HCT116 (cell line): ENCODE results near the gene HGF. TPM values are rescaled to one million over a fixed set of nuclear protein-coding genes. Genes with fewer than 3 reads are reported as not detected.

Source experiments
- ATAC-seq: fragments of 200-7000 bp; cut with Tn5 transposase; 2 replicates; pipeline ENCODE4 v1.9.1; 2020; ENCODE audit warnings: mild to moderate bottlenecking, moderate library complexity
- BruUV-seq: library from RNA; stranded (reverse); fragments of 400-500 nt; replicated peaks from 2 replicates; lab custom pipeline; 2021; lab: Mats Ljungman, UMichigan
- CTCF ChIA-PET: fragments of 300-600 bp; sonication (Branson Sonifier 250); formaldehyde crosslinking; loops from one replicate; lab custom pipeline; 2021; ENCODE audit warnings: antibody characterized with exemption; lab: Charles Lee
- POLR2A ChIA-PET: fragments of 300-600, 350-600 bp; sonication (Branson Sonifier 250); formaldehyde crosslinking; loops from one replicate; lab custom pipeline; 2021; ENCODE audit warnings: antibody characterized with exemption; lab: Charles Lee
- RAD21 ChIA-PET, 2 experiments: fragments of 300-600 bp; sonication (Branson Sonifier 250); formaldehyde crosslinking; loops; one replicate each; lab custom pipeline; 2023; ENCODE audit warnings: low total read pairs in 2 of 2; ENCODE audit not compliant: uncharacterized antibody in 2 of 2, unreplicated experiment in 2 of 2, low non-redundant PET in 1 of 2; lab: Charles Lee
- DNase-seq: peaks from one replicate; pipeline ENCODE4 v3.0.0-alpha.2; 2010; ENCODE audit warnings: low read depth, low spot score
- H2AFZ ChIP-seq: fragments of 200-600 bp; shearing (Covaris generic), sonication (generic); 2 replicates; pipeline ENCODE4 v1.6.1; 2017; ENCODE audit warnings: low read depth, mixed run types, mixed read lengths, antibody characterized with exemption, low read length; ENCODE audit not compliant: poor library complexity, severe bottlenecking
- H3K27ac ChIP-seq: 2 replicates; pipeline ENCODE4 v1.5.1; 2012; ENCODE audit warnings: low read depth, low read length
- H3K27me3 ChIP-seq: fragments of 200-600 bp; sonication (generic); 2 replicates; pipeline ENCODE4 v1.6.1; 2016; ENCODE audit warnings: mixed run types, low read length, mixed read lengths; ENCODE audit not compliant: insufficient read depth
- H3K36me3 ChIP-seq, 2 experiments: fragments of 200-500 bp in 1 of 2; fragments of 200-600 bp in 1 of 2; sonication (Bioruptor generic) in 1 of 2; sonication (generic) in 1 of 2; 2 replicates each; pipeline versions ENCODE4 v1.5.1 to v1.6.1; 2014 to 2016; ENCODE audit warnings: low read length in 2 of 2, inconsistent platforms in 1 of 2, mixed read lengths in 1 of 2, mixed run types in 1 of 2; ENCODE audit not compliant: insufficient read depth in 2 of 2, control insufficient read depth in 1 of 2
- H3K4me1 ChIP-seq, 2 experiments: fragments of 200-600 bp in 1 of 2; sonication (generic) in 1 of 2; 2 replicates each; pipeline versions ENCODE4 v1.5.1 to v1.6.1; 2012 to 2017; ENCODE audit warnings: low read length in 2 of 2, inconsistent platforms in 1 of 2, mild to moderate bottlenecking in 1 of 2, mixed read lengths in 1 of 2, mixed run types in 1 of 2, moderate library complexity in 1 of 2; ENCODE audit not compliant: insufficient read depth in 2 of 2, control insufficient read depth in 1 of 2
- H3K4me2 ChIP-seq: fragments of 200-600 bp; sonication (generic); 2 replicates; pipeline ENCODE4 v1.6.1; 2017; ENCODE audit warnings: mixed run types, low read length, mixed read lengths
- H3K4me3 ChIP-seq, 2 experiments: fragments of 200-600 bp in 1 of 2; sonication (generic) in 1 of 2; replicated peaks in 1 of 2; 2 replicates each; pipeline ENCODE4 v1.5.1; 2011 to 2016; ENCODE audit warnings: low read length in 2 of 2, control low read depth in 1 of 2, low read depth in 1 of 2, mild to moderate bottlenecking in 1 of 2, mixed read lengths in 1 of 2, mixed run types in 1 of 2
- H3K79me2 ChIP-seq: fragments of 200-600 bp; sonication (generic); 2 replicates; pipeline ENCODE4 v1.6.1; 2017; ENCODE audit warnings: mild to moderate bottlenecking, mixed run types, low read length, moderate library complexity, mixed read lengths; ENCODE audit not compliant: insufficient read depth
- H3K9ac ChIP-seq: fragments of 200-600 bp; sonication (generic); 2 replicates; pipeline ENCODE4 v1.6.1; 2016; ENCODE audit warnings: low read length, mixed read lengths
- H3K9me2 ChIP-seq: fragments of 200-600 bp; sonication (generic), shearing (Covaris generic); 2 replicates; pipeline ENCODE4 v1.6.1; 2017; ENCODE audit warnings: mixed run types, mild to moderate bottlenecking, moderate library complexity; ENCODE audit not compliant: insufficient read depth
- H3K9me3 ChIP-seq, 2 experiments: fragments of 200-500 bp in 1 of 2; fragments of 200-600 bp in 1 of 2; sonication (Bioruptor generic) in 1 of 2; sonication (generic) in 1 of 2; 2 replicates each; pipeline ENCODE4 v1.6.1; 2014 to 2017; ENCODE audit warnings: low read length in 2 of 2, mixed read lengths in 2 of 2, inconsistent platforms in 1 of 2, low read depth in 1 of 2, mild to moderate bottlenecking in 1 of 2, mixed run types in 1 of 2, moderate library complexity in 1 of 2; ENCODE audit not compliant: control insufficient read depth in 1 of 2, insufficient read depth in 1 of 2
- H4K20me1 ChIP-seq: fragments of 200-600 bp; sonication (generic), shearing (Covaris generic); 2 replicates; pipeline ENCODE4 v1.6.1; 2017; ENCODE audit warnings: mixed run types, mild to moderate bottlenecking, moderate library complexity; ENCODE audit not compliant: insufficient read depth
- CBX3 ChIP-seq: IDR thresholded peaks from 2 replicates; pipeline ENCODE4 v1.6.1; 2012; ENCODE audit warnings: low read depth
- EGR1 ChIP-seq: IDR thresholded peaks from 2 replicates; pipeline ENCODE4 v1.6.1; 2012; ENCODE audit warnings: low read depth
- ELF1 ChIP-seq: IDR thresholded peaks from 2 replicates; pipeline ENCODE4 v1.6.1; 2012; ENCODE audit warnings: low read depth, borderline replicate concordance
- EZH2 ChIP-seq: fragments of 200-600 bp; sonication (generic); IDR thresholded peaks from 2 replicates; pipeline ENCODE4 v1.6.1; 2017; ENCODE audit warnings: antibody characterized with exemption, mixed run types
- FOSL1 ChIP-seq: IDR thresholded peaks from 2 replicates; pipeline ENCODE4 v1.6.1; 2012; ENCODE audit warnings: low read depth
- JUND ChIP-seq: IDR thresholded peaks from 2 replicates; pipeline ENCODE4 v1.6.1; 2012
- RAD21 ChIP-seq: IDR thresholded peaks from 2 replicates; pipeline ENCODE4 v1.6.1; 2012; ENCODE audit warnings: low read depth, mild to moderate bottlenecking
- SIN3A ChIP-seq: IDR thresholded peaks from 2 replicates; pipeline ENCODE4 v1.6.1; 2012; ENCODE audit warnings: low read depth
- SRF ChIP-seq: IDR thresholded peaks from 2 replicates; pipeline ENCODE4 v1.6.1; 2012; ENCODE audit warnings: low read depth
- TCF7L2 ChIP-seq: IDR thresholded peaks from 2 replicates; pipeline ENCODE4 v1.7.0; 2011; ENCODE audit warnings: borderline replicate concordance, inconsistent platforms; ENCODE audit not compliant: insufficient read depth, insufficient read length; ENCODE audit errors: extremely low read depth
- YY1 ChIP-seq: IDR thresholded peaks from 2 replicates; pipeline ENCODE4 v1.6.1; 2011; ENCODE audit warnings: low read length, low read depth, moderate library complexity, mild to moderate bottlenecking; ENCODE audit not compliant: insufficient replicate concordance; ENCODE audit errors: extremely low read depth
- ZFX ChIP-seq: fragments of 450-650 bp; IDR thresholded peaks from 2 replicates; pipeline ENCODE4 v1.6.1; 2017
- ZNF274 ChIP-seq: fragments of 200-500 bp; sonication (Bioruptor generic); IDR thresholded peaks from 2 replicates; pipeline ENCODE4 v1.6.1; 2014; ENCODE audit warnings: mild to moderate bottlenecking, low read depth, low read length, inconsistent platforms
- intact Hi-C: fragments of 100-400 bp; cut with micrococcal nuclease; formaldehyde crosslinking; loops from 2 replicates; pipeline ENCODE4 v1.10.0; 2022
- total RNA-seq: library from RNA; stranded (reverse); gene quantifications from one replicate; pipeline ENCODE4 v1.2.1, GENCODE V29; 2021; ENCODE audit not compliant: unreplicated experiment
- TF ChIP-seq, protein P1 (sequence below): IDR thresholded peaks from 2 replicates; pipeline ENCODE4 v1.6.1; 2011; ENCODE audit warnings: mild to moderate bottlenecking, low read length, moderate library complexity; ENCODE audit not compliant: insufficient replicate concordance; ENCODE audit errors: extremely low read depth
- TF ChIP-seq, protein P2 (sequence below): IDR thresholded peaks from 2 replicates; pipeline ENCODE4 v1.6.1; 2012; ENCODE audit warnings: low read depth
- TF ChIP-seq, protein P3 (sequence below), 3 experiments: fragments of 200-600 bp in 1 of 3; sonication (generic) in 1 of 3; IDR thresholded peaks in 2 of 3; conservative IDR thresholded peaks in 1 of 3; 2 replicates each; pipeline ENCODE4 v1.5.1; 2012 to 2017; ENCODE audit warnings: low read depth in 2 of 3, low read length in 2 of 3, antibody characterized with exemption in 1 of 3, borderline replicate concordance in 1 of 3, control low read depth in 1 of 3, mild to moderate bottlenecking in 1 of 3, mixed read lengths in 1 of 3, mixed run types in 1 of 3, moderate library complexity in 1 of 3; ENCODE audit not compliant: insufficient read depth in 1 of 3

Gene HGF
- total RNA-seq, 1 experiment from 2014 or later = 0.15 TPM

DNA sequence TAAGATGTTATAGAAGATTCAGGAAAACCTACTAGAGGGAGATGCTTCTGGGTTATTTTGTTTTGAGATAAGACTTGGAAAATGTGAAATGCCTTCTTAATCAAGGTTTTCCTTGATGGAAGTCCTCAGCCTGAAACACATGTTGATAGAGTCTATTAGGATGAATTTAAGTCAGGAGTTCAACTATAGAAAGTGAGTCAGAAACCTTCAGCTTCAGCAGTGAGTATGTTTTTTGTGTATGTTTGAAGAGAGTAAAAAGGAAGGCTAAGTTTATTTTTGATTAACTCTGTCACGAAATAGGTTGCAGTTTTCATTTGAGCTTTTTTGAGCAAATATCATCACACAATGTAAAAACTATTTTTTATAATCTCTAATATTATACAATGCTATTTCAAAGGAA, 114.6 kb downstream of the HGF start (continued):
- TF ChIP-seq ELF1 = no peak
- TF ChIP-seq, protein P1, sequence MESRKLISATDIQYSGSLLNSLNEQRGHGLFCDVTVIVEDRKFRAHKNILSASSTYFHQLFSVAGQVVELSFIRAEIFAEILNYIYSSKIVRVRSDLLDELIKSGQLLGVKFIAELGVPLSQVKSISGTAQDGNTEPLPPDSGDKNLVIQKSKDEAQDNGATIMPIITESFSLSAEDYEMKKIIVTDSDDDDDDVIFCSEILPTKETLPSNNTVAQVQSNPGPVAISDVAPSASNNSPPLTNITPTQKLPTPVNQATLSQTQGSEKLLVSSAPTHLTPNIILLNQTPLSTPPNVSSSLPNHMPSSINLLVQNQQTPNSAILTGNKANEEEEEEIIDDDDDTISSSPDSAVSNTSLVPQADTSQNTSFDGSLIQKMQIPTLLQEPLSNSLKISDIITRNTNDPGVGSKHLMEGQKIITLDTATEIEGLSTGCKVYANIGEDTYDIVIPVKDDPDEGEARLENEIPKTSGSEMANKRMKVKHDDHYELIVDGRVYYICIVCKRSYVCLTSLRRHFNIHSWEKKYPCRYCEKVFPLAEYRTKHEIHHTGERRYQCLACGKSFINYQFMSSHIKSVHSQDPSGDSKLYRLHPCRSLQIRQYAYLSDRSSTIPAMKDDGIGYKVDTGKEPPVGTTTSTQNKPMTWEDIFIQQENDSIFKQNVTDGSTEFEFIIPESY = no peak
- TF ChIP-seq, all 23 proteins: peak for 0

DNA sequence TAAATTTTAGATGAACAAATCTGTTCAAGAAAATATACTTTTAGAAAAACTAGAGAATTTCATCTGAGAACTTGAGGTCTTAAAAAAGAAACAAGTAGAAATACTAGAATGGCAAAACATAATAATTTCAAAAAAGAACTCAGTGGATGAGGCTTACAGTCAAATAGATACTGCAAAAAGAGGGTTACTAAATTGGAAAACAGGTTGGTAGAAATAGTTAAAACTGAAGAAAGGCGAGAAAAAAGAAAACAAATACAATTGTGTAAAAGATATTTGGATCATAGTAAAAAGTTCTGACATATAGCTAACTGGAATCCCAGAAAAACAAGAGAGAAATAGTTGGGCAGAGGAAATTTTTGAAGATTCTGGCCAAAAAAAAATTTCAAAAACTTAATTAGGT, 117.6 kb downstream of the HGF start:
- H3K36me3 ChIP-seq = no peaks in the 10 kb centered on the region

More for the DNA sequence above, 117.6 kb downstream of the HGF start:
- no peaks in the 10 kb centered on the region for H3K79me2 ChIP-seq
- no peak overlapping the region for H3K9ac ChIP-seq
- H3K4me2 ChIP-seq = no peak overlapping the region
- H4K20me1 ChIP-seq = no peaks in the 10 kb centered on the region
- H2AFZ ChIP-seq = no peak overlapping the region
- no peak overlapping the region for H3K4me3 ChIP-seq
- ChIA-PET CTCF (no interaction called here), RAD21 (no interaction called here), POLR2A (no interaction called here)
- TF ChIP-seq, protein P2, sequence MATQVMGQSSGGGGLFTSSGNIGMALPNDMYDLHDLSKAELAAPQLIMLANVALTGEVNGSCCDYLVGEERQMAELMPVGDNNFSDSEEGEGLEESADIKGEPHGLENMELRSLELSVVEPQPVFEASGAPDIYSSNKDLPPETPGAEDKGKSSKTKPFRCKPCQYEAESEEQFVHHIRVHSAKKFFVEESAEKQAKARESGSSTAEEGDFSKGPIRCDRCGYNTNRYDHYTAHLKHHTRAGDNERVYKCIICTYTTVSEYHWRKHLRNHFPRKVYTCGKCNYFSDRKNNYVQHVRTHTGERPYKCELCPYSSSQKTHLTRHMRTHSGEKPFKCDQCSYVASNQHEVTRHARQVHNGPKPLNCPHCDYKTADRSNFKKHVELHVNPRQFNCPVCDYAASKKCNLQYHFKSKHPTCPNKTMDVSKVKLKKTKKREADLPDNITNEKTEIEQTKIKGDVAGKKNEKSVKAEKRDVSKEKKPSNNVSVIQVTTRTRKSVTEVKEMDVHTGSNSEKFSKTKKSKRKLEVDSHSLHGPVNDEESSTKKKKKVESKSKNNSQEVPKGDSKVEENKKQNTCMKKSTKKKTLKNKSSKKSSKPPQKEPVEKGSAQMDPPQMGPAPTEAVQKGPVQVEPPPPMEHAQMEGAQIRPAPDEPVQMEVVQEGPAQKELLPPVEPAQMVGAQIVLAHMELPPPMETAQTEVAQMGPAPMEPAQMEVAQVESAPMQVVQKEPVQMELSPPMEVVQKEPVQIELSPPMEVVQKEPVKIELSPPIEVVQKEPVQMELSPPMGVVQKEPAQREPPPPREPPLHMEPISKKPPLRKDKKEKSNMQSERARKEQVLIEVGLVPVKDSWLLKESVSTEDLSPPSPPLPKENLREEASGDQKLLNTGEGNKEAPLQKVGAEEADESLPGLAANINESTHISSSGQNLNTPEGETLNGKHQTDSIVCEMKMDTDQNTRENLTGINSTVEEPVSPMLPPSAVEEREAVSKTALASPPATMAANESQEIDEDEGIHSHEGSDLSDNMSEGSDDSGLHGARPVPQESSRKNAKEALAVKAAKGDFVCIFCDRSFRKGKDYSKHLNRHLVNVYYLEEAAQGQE = no peak
- TF ChIP-seq YY1 (no peak), EZH2 (no peak), EGR1 (no peak), CBX3 (no peak), JUND (no peak), TCF7L2 (no peak), SIN3A (no peak), SRF (no peak), FOSL1 (no peak), ZFX (no peak), ELF1 (no peak), RAD21 (no peak), ZNF274 (no peak)
- TF ChIP-seq, protein P1 = no peak
- TF ChIP-seq, protein P3, sequence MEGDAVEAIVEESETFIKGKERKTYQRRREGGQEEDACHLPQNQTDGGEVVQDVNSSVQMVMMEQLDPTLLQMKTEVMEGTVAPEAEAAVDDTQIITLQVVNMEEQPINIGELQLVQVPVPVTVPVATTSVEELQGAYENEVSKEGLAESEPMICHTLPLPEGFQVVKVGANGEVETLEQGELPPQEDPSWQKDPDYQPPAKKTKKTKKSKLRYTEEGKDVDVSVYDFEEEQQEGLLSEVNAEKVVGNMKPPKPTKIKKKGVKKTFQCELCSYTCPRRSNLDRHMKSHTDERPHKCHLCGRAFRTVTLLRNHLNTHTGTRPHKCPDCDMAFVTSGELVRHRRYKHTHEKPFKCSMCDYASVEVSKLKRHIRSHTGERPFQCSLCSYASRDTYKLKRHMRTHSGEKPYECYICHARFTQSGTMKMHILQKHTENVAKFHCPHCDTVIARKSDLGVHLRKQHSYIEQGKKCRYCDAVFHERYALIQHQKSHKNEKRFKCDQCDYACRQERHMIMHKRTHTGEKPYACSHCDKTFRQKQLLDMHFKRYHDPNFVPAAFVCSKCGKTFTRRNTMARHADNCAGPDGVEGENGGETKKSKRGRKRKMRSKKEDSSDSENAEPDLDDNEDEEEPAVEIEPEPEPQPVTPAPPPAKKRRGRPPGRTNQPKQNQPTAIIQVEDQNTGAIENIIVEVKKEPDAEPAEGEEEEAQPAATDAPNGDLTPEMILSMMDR (IDR thresholded peaks at IDR 0.05 in 2 of 3, conservative IDR thresholded peaks at IDR 0.05 in 1 of 3; ENCODE audit: borderline replicate concordance in 1 of 3, insufficient read depth in 1 of 3, low read depth in 2 of 3, low read length in 2 of 3) = no peak
- H3K27me3 ChIP-seq = no peaks in the 10 kb centered on the region
- no peak overlapping the region for H3K27ac ChIP-seq
- DNase-seq (no peak), ATAC-seq (no peak)
- H3K9me3 ChIP-seq = peaks cover 0 to 13% of the 10 kb centered on the region in 2 experiments; a peak in 1 of 4 replicates
- intact Hi-C loops = no loop called here
- BruUV-seq = no TSS peak
- no peaks in the 10 kb centered on the region for H3K4me1 ChIP-seq
- no peaks in the 10 kb centered on the region; the same call in none of the 2 replicates for H3K9me2 ChIP-seq
